Measurements from ENCODE around the gene PBX4.
"Not testable (repeated sequence)": the region's sequence is repeated elsewhere in the genome, so short reads cannot be mapped to it uniquely, and the experiment has no call there.

Gene PBX4

DNA sequence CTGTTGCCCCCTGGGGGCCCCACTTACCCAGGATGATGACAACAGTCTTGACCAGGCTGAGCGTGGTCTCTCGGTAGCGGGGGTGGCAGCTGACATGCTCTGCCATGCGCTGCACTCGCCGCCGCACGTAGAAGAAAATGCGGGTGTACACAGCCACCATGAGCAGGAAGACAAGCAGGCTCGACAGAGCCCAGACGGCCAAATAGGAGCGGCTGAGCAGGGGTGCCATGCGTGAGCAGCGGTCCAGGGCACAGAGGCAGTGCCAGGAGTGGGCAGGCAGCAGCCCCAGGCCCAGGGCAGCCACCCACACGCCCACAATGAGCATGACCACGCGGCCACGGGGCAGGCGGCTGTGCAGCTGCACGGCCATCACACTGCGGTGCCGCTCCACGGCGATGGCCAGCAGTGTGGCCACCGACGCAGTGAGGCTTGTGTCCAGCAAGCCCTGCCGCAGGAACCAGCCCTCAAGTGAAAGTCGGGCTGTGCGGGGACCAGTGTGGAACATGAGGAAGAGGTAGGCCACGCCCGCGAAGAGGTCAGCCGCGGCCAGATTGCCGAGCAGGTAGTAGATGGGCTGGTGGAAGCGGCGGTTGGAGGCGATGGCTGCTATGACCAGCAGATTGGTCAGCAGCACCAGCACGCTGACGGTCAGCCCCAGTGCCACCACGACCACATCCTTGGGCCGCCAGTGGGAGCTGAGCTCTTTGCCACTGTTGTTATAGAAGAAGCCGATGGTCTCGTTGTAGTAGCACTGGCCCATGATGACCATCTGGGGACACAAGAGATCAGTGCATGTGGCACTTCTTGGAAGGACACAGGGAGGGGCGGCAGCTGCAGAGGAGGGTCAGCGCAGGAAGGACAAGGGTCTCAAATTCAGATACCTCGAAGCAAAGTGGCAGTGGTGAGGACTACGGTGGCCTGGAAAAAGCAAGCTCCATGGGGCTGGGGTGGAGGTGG is 8.3 kb upstream of the PBX4 start:
- no peak for DNase-seq (ENCODE audit: low read depth)

DNA sequence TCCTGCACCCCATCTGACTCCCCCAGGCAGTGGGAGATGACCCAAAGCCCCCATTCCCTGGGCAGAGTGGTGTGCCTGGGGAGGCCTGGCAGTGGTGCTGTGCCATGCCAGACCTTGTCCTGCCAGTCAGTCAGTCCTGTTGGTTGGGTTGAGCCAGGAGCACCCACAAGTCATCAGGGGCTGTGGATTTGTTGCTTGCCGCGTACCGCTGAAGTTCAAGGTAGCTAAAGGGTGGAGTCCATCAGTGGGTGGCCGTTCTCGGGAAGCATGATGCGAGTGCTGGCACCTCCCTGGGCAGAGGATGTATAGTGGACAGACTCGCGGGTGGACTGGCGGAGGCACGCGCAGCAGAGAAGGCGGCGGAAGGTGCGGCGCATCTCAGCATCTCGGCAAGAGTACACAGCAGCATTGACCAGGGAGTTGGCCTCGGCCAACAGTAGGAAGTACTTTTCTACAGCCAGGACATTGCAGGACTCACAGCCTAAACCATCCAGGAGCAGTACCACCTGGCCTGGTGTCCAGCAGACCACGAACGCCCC is 5.6 kb upstream of the PBX4 start:
- no peak for DNase-seq (ENCODE audit: low read depth)

DNA sequence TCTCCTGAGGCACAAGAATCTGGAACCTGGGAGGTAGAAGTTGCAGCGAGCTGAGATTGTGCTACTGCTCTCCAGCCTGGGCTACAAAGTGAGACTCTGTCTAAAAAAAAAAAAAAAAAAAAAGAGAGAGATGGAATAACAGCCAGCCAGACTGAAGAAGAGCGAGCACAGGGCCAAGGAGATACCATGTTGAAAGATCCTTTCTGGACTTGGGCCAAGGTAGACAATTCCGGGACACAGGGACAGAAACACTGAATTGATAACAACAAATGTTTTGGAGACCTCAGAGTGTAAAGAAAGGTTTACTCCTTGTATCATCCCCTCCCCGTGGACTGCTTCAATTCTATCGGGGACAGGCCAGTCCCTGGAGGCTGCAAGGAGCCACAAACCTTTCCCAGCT is 4.9 kb upstream of the PBX4 start:
- DNase-seq (ENCODE audit: low read depth), result no peak

DNA sequence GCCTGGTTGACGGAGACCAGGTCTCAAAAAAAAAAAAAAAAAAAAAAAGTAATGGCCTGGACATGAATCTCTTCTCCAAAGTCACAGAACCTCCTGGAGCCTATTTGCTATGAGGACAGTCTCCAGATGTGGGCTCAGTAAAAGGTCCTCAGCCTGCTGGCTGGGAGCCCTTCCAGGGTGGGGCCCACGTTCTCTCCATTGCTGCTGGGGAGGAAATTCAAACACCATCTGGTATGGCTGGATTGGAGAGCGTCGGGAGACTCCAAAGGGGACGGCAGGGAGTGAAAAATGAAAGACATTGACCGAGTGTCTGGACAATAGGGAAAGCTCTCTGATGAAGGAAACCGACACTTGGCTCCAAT is 1.3 kb upstream of the PBX4 start:
- DNase-seq (ENCODE audit: low read depth), result no peak

DNA sequence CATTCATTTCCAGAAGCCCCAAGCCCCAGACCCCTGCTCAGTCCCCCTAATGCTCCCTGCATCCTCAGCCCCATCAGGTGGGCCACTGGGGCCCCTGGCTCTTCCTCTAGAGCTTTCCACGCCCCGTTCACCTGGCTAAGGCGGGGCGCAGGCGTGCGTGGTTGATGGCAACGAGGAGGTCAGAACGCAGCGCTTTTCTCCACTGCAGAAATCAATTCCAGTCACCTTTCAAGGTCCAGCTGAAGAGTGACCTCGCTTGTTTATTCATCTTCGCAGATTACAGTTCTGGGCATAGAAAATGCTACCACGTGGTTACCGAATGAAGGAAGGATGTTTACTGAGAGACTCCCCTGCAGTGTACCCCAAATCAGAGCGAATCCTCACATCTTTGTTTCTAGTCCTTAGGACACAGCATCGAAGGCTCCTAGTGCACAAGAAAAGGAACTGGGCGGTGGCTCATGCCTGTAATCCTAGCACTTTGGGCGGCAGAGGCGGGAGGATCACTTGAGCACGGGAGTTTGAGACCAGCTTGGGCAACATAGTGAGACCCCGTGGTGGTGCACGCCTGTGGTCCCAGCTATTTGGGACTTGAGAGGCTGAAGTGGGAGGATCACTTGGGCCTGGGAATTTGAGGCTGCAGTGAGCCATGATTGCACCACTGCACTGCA is 828 bp upstream of the PBX4 start:
- DNase-seq (ENCODE audit: low read depth), result no peak

DNA sequence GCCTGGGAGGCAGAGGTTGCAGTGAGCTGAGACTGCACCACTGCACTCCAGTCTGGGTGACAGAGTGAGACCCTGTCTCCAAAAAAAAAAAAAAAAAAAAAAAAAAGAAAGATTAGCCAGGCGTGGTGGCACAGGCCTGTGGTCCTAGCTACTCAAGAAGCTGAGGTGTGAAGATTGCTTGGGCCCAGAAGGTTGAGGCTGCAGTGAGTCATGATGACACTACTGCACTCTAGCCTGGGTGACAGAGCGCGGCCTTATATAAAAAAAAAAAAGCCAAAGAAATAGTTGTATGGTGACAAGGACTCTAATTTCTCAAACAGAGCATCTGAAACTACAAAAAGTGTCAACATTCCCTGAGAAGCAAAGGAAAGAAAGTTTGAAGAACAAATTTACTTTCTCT is 3.4 kb downstream of the PBX4 start:
- DNase-seq (ENCODE audit: low read depth), result no peak

DNA sequence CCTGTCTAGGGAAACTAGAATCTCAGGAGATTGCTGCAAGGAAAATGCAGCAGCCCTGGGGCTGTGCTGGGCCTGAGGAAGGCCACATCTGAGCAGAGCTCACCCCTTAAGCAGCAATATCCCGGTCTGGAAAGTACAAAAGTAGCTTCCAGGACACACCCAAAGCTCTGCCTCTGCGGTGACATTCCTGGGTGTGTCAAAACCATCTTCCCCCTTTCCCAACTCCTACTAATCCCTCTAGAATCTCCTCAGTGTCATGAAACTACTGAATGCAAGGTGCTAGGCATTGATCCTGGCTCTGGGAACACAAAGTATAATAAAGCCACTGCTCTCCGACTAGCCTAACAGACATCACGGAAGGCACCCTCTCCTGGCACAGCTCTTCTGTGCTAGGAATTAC is 5.0 kb downstream of the PBX4 start:
- DNase-seq (ENCODE audit: low read depth), result no peak

DNA sequence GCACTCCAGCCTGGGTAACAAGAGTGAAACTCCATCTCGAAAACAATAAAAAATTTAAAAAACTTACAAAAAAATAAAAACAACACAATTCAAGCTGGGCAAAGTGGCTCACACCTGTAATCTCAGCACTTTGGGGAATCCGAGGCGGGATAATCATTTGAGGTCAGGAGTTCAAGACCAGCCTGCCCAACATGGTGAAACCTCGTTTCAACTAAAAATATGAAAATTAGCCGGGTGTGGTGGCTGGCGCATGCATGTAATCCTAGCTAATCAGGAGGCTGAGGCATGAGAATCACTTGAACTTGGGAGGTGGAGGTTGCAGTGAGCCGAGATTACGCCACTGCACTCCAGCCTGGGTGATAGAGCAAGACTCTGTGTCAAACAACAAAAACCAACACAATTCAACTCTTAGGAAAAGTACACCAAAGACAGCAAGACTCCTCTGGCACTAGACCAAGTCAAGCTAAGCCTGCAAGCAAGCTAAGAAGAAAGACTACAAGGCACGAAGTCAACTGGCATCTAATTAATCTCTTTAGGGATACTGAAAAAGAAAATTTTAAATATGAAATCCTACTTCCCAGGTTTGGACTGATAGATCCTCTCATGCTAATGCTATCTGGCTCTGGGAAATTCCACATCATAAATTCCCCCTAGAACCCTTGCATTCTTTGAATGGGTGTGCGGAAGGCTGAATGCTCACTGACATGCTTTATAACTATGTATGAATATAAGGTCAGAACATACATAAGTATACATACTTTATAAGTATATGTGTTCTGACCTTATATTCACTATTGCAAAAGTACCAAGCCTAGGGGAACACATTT is 7.9 kb downstream of the PBX4 start:
- no peak for DNase-seq (ENCODE audit: low read depth)

DNA sequence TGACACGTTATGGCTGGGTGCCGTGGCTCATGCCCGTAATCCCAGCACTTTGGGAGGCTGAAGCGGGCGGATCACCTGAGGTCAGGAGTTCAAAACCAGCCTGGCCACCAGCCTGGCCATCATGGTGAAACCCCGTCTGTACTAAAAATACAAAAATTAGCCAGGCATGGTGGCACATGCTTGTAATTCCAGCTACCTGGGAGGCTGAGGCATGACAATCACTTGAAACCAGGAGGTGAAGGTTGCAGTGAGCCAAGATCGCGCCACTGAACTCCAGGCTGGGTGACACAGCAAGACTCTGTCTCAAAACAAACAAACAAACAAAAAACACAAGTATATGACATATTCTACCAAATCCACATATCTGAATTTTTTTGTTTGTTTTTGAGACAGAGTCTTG is 11.8 kb downstream of the PBX4 start:
- DNase-seq (ENCODE audit: low read depth), result not testable (repeated sequence)

DNA sequence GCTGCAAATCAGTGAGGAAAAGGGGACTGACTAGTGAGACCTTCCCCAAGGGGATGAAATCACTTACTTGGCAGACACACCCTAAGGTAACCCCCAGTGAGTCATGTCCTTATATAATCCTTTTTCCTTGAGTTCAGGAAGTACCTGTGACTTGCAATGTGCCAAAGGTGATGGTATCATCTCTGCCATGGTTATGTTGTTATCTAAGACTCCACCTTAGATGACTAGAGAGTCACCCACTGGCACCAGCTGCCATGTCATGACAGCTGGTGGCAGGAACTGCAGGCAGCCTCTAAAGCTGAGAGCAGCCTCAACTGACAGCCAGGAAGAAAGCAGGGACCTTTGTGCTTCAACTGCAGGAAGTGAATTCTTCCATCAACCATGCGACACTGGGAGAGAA is 12.5 kb downstream of the PBX4 start:
- DNase-seq (ENCODE audit: low read depth), result no peak

DNA sequence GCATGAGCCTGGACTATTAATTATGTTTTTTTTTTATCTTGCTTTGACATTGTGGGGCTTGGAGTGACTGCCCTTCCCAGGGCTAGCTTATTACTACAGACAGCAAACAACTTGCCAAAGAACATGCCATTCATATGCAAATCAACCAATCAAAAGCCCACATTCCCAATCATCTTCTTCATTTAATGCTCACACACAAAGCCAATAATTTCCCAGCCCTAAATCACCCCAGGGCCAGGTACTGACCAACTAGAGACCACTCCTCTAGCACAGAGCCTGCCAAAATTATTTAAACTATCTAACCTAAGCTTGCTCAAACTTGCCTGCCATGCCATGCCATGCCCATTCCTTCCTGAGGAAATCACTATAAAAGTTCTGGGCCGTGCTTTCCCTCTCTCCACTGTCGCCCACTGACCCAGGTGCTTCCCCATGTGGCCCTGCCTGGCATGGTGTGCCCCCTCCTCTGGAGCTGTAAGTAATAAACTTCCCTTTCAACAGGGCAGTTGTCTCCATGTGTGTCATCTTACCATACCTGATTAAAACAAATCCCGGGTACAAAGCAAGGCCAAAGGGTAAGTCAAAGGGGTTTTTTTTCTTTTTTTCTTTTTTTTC is 15.7 kb downstream of the PBX4 start:
- DNase-seq (ENCODE audit: low read depth), result no peak

DNA sequence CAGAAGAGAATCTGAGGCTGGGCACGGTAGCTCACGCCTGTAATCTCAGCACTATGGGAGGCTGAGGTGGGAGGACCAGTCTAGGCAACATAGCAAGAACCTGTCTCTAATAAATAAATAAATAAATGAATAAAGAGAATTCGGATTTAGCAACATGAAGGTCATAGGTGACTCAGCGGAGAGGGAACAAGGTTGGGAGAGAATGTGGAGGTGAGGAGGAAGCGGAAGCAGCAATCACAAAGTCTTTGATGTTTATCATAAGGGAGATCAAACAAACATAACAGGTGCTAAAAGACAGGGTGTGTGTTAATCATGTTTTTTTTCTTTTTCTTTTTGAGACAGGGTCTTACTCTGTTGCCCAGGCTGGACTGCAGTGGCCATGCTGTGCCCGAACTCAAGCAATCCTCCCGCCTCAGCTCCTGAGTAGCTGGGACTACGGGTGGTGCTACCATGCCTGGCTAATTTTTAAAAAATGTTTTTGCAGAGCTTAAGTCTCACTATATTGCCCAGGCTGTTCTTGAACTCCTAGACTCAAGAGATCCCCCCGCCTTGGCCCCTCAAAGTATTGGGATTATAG is 16.3 kb downstream of the PBX4 start:
- no peak for DNase-seq (ENCODE audit: low read depth)

DNA sequence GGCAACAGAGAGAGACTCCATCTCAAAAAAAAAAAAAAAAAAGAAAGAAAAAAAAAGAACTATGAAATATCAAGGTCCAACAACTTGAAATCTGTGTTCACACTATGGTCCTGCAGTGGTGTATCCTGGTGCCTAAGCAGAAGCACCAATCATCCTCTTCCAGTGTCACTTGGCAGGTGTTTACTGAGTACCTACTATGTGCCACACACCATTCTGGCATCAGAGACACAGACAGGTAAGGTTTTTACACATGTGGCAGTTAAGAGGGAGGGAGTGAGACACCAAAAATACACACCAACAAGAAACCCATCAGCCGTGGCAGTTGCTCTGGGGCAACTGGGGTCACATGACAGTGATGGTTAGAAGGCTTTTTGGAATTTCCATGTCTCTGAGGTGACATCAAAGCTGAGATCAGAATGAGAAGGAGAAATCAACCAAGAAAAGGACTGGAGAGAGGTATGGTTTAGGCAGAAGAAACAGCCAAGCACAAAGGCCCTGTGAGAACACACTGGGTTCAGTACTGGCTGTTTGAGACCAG is 17.6 kb downstream of the PBX4 start:
- no peak for DNase-seq (ENCODE audit: low read depth)

DNA sequence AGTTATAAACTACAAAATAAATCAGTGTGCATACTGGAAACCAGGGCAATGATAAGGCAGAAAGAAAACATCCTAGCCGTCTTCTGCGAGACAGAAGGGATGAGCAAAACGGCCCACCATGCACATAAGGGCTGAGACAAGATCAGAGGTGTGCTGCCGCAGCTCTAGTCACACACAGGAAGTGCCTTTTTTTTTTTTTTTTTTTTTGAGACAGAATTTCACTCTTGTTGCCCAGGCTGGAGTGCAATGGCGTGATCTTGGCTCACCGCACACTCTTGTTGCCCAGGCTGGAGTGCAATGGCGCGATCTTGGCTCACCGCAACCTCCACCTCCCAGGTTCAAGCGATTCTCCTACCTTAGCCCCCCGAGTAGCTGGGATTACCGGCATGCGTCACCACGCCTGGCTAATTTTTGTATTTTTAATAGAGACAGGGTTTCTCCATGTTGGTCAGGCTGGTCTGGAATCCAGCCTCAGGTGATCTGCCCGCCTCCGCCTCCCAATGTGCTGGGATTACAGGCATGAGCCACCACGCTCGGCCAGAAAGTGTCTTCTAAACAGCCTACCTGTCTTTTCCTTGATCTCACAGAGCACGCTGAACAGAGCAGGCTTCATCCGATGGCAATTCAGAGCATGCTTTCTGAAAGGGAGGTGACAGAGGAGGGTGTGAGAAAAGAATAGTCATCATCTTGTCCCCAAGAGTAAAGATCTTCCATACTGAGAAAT is 19.6 kb downstream of the PBX4 start:
- DNase-seq (ENCODE audit: low read depth), result not testable (repeated sequence)

DNA sequence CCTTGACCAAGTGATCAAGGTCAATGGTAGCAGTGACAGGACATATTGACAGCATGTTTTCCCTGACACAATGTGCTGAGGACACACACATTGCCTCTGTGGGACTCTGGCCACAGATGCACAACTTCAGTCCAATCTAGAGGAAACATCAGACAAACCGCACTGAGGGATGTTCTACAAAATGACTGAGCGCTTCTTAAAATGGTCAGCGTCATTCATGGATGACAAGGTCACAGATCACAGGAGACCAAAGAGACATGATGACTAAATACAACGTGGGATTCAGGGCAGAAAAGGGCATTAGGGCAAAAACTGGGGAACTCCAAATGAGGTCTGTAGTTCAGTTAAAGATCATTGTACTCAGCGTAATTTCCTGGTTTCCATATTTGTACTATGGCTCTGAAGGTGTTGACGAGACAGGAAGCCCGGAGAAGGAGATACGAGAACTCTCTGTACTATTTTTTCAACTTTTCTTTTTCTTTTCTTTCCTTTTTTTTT is 20.6 kb downstream of the PBX4 start:
- DNase-seq (ENCODE audit: low read depth), result no peak

DNA sequence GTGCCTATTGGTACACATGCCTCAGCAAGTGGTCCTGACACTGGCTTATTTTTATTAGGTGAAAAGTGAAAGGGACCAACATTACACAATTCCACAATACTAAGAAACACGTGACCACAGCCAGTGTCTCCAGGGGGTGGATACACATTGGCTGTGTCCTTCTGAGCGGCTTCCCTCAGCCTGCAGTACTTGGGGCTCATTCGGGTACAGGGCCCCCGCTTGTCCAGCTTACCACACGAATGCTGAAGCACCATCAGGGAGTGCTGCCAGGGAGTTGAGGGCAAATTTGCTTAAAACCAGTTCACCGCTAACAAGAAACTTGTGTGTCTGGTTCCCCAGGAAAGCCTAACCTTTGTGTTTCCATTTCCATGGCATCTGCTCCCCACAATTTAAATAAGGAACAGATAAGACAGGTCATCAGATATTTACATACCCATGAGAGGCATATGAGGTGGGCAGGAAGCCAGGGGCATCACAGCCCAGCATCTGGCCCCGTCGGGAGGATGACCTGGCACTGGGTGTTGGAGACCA is 23.3 kb downstream of the PBX4 start:
- DNase-seq (ENCODE audit: low read depth), result no peak

DNA sequence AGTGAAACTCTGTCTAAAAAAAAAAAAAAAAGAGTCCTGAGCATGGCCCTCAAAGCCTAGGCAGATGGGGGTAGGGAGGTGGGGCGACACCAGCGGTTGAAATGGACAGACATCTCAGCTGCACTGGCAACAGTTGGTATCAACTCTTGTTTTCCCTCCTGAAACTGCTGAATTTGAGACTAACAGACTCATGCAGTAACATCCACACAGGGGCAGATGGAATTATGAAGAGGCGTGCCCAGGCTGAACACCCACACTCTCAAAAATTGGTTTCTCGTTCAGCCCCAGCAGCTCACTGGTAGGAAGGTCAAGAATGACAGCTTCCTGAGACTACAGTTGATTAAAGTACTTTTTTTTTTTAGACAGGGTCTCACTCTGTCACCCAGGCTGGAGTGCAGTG is 24.1 kb downstream of the PBX4 start:
- no peak for DNase-seq (ENCODE audit: low read depth)

DNA sequence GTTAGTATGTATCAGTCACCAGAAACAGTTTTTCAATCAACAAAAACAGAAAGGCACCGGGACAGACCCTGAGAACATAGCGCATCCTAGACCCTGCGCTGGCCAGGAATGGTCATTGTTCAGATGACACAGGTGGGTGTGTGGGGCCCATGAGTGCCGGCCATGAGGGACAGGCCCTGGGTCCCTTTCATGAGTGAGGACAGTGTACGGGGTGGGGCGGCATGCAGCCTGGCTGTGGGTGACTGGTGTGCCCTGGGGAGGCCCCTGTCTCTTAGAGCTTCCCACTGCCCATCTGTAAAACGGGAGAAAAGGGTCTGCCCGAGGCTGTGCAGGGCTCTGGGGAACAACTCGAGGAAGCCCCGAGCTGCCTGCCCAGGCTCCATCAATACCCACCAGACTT is 25.8 kb downstream of the PBX4 start:
- no peak for DNase-seq (ENCODE audit: low read depth)

DNA sequence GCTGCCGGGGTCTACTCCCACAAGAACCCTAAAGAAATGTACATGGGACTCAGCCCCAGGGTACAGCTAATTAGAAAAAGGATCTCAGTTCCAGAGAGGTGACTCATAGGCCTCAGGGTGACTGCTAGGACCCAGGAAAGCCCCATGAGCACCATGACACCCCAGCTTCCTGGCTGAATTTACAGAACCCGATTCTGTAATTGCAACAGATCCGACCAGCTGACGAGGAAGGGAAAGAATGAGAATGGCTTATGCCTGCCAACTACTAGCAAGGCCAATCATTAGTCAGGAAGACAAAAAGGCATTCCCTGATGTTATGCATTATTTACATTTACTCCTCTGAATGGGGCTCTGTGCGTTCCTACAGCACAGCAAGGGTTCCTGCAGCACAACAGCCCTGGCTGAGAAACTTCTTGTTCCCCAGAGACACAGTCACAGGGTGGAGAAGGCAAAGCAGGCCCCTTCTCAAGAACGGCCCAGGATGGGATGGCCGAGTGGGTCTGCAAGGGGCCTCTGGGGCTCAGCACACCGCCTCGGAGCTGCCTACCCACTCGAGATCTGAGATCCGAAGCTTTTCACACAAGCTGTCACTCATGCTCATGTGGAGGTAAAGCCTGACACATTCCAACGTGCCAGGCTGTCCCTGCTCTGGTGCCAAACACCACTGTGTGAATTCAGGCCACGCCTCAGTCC is 27.2 kb downstream of the PBX4 start:
- DNase-seq (ENCODE audit: low read depth), result no peak

DNA sequence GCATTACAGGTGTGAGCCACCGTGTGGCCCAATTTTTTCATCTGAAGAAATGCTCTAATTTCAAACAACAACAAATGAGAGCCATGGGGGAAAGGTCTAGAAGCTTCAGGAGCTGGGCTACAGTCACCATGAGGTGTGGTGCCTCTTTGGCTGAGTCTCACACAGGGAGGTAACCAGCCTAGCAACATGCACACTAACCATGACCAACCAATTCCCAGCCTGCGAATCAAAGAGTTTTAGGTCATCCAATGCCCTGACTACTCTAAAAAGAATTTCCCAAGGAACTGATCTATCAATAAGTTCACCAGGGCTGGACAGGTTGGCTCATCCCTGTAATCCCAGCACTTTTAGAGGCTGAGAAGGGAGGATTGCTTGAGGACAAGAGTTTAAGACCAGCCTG is 29.9 kb downstream of the PBX4 start:
- DNase-seq (ENCODE audit: low read depth), result no peak
